GM18505 (cell line): ENCODE data around the gene WSB1.

Source experiments
- ATAC-seq: cut with Tn5 transposase; IDR thresholded peaks from one replicate; pipeline ENCODE4 v1.9.1; 2021; ENCODE audit not compliant: unreplicated experiment
- POLR2A ChIP-seq: IDR thresholded peaks from 4 replicates; pipeline ENCODE4 v1.6.1; 2011; ENCODE audit warnings: borderline replicate concordance; ENCODE audit not compliant: insufficient read depth, insufficient read length; ENCODE audit errors: extremely low read depth

The WSB1 gene

GRCh38 chr17:27341041-27341471 lies 47.1 kb downstream of the WSB1 start:
- TF ChIP-seq POLR2A: no peak
- ATAC-seq: no peak

DNA sequence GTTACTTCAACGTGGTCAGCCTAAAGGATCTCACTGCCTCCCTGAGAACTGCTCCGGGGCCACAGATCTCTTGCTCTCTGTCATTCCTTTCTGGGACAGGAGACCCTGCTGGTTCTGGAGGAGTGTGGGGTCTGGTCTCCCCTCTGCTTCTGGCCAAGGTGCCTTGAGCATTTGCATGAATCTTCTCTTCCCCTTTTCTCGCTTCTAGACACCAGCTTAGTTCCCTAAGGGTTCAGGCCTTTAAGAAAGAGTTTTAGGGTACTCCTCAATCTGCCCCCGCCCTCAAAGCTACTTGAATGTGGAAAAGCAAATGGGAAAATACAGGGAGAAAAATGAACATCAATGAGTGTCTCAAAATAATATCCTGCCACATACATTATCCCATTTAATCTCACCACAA lies 48.1 kb downstream of the WSB1 start:
- TF ChIP-seq POLR2A: no peak

GRCh38 chr17:27343294-27343693 lies 49.4 kb downstream of the WSB1 start:
- TF ChIP-seq POLR2A: no peak
- ATAC-seq: no peak

More for the DNA sequence above, 48.1 kb downstream of the WSB1 start:
- no peak for ATAC-seq

DNA sequence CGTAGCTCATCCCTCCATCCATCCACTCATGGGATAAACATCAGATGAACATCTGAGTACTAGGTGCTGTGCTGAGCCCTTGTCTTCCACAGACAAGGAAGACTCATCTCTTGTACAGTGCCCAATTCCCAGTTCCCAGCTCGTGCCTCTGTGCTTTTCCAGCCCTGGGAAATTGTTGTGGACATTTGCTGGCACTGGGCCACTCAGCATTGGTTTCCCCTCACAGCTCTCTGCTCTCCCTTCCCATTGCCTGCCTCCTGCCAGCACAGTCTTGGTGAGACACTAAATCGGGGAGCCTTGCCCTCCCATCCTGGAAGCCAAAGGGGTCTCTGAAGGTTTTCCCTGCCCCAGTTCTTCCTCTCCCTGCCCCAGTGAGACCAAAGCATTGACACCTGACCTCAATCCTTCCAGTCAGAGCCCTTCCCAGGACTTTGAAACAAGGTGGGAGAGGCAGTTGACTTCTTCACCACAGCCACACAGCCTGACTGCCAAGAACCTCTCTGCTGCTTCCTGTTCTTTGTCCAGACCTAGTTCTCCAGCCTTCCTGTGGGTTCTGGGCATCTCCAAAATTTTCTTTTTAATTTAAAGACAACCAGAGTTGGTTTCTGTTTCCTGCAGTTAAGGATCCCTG lies 50.2 kb downstream of the WSB1 start:
- no peak for TF ChIP-seq POLR2A
- no peak for ATAC-seq

DNA sequence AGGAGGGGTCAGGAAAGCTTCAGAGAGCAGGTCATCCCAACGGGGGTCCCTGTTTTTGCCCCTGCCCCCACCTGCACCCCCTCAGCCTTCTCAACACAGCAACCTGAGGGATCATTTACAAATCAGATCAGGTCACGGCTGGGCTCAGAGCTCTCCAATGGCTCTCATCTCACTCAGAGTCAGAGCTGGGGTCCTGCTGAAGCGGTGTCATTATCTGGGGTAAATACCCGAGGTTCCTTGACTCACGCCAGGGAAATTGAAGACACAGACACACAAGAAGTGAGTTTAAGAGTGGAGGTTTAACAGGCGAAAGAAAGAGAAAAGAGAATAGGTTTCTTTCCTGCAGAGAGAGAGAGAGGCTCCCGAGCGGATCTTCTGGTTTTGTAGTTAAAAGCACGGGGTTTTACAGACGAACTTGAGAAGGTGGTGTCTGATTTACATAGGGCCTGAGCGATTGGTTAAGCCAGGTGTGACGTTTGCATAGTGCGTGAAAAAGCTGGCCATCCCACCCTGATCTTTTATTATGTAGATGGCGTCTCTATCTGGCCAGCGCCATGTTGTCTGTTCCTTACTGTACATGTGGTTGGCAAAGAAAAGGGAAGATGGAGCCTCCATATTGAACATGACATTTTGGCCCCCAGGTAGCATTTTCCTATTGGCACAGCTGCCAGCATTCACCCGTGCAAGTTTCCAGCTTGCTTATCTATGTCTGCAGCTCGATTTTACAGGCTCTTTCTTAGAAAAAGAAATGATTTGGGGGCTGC lies 51.4 kb downstream of the WSB1 start:
- ATAC-seq: no peak
- no peak for TF ChIP-seq POLR2A

DNA sequence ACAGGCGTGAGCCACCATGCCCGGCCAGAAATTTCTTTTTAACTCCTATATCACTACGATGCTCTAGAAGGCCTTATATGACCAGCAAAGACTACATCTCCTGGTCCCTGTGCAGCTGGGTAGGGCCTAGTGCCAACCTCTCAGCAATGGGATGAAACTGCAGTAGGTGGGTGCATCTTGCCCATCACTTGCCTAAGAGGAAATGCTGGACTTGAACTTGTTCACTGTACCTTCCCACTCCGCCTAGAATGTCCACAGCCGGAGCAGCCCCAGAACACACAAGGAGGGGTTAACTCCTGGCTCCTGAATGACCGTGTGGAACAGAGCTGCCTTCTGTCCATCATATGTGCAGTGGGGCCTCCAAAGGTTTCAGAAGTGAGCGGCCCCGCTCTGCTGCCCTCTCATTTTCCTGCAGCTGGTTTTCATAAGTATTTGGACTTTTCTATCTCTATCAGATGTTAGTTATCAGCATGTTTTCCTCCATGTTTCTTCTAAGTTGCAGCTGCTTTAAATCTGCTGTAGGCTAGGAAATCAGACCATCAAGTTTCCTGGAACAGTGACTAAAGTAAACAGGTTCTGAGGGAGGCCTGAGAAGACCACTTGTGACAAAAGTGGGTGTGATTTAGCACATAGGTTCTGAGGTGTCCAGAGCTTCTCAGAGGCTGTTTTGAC lies 52.5 kb downstream of the WSB1 start:
- ATAC-seq: no peak
- no peak for TF ChIP-seq POLR2A

DNA sequence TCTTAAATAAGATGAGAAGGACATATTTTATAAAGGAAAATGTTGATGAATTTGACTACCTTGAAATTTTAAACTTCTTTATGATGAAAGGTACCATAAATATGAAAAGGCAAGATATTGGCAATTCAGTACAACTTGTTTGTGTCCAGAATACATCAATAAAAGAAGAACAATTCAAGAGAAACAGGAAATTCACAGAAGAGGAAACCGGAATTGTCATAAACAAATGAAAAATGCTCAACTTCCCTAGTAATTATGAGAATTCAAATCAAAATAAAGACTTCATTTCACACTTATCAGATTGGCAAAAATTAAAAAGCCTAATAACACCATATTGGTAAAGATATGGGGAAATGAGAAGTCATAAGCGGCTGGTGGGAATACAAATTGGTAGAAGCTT lies 54.3 kb downstream of the WSB1 start:
- no peak for ATAC-seq
- TF ChIP-seq POLR2A: no peak

- no peak for ATAC-seq
- no peak for TF ChIP-seq POLR2A
Observed at GRCh38 chr17:27349540-27350021, 55.7 kb downstream of the WSB1 start.

- no peak for TF ChIP-seq POLR2A
- no peak for ATAC-seq
Observed at GRCh38 chr17:27351759-27352158, 57.8 kb downstream of the WSB1 start.

GRCh38 chr17:27352448-27353032 lies 58.6 kb downstream of the WSB1 start:
- ATAC-seq: no peak
- TF ChIP-seq POLR2A: no peak

DNA sequence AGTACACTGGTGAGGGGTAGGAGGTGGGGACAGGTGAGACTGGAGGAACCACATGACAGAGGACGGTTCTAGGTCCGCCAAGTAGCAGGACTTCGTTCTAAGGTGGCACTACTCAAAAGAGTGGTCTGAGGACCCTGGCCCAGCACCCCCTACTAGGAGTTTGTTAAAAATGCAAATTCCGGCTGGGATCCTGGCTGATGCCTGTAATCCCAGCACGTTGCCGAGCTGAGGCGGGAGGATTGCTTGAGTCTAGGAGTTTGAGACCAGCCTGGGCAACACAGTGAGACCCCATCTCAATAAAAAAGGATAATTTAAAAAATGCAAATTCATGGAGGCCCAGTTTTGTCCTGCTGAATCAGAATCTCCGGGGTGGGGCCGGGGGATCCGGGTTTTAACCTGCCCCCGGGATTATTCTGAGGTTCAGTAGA lies 59.1 kb downstream of the WSB1 start:
- ATAC-seq: no peak
- no peak for TF ChIP-seq POLR2A

DNA sequence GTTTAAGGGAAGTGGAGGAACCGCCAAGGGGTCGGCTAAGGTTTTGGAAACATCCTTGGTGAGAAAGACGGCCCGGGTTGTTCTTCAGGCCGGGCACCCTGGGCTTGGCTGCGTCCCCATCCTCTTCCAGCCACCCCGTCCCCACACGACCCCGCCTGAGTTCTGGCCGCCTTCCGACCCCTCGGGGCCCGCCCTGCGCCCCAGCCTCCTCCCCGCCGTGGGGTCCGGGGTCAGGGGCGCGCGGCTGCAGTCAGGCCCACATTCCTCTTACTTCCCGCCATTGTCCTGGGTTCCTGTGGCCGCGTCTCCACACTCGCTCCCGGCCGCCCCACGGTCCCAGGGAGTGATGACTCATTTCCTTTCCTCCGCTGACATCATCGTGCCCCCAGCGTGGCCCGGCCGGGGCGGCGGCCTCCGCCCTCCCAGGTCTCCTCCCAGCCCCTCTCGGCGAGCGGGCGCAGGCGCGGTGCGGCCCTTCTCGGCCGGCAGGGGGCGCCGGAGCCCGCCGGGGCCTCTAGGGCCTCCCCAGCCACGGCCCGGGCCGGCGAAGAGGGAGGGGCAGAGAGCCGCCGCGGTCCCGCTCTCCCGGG lies 59.6 kb downstream of the WSB1 start:
- peak; percentile 68 for TF ChIP-seq POLR2A
- peak; percentile 85 for ATAC-seq

- no peak for TF ChIP-seq POLR2A
- no peak for ATAC-seq
Observed at GRCh38 chr17:27354051-27354490, 60.2 kb downstream of the WSB1 start.
